ENCODE results near the gene MEX3D. TPM values are rescaled to one million over a fixed set of nuclear protein-coding genes. Genes with fewer than 3 reads are reported as not detected.
"Not testable (repeated sequence)": the region's sequence is repeated elsewhere in the genome, so short reads cannot be mapped to it uniquely, and the experiment has no call there.

Gene MEX3D
- total RNA-seq, 1 donor from 2014 or later: 43.1 TPM

GRCh38 chr19:1540365-1540925 is 27.7 kb downstream of the MEX3D start:
- no peak for DNase-seq (ENCODE audit: low read depth in 2 of 2)

GRCh38 chr19:1539749-1540148 is 28.4 kb downstream of the MEX3D start:
- DNase-seq (ENCODE audit: low read depth in 2 of 2): not testable (repeated sequence)

- DNase-seq (ENCODE audit: low read depth in 2 of 2): no peak
Measured at GRCh38 chr19:1538978-1539377, 29.1 kb downstream of the MEX3D start.

GRCh38 chr19:1535699-1536098 is 32.4 kb downstream of the MEX3D start:
- DNase-seq (ENCODE audit: low read depth in 2 of 2): not testable (repeated sequence)

GRCh38 chr19:1534972-1535371 is 33.2 kb downstream of the MEX3D start:
- no peak for DNase-seq (ENCODE audit: low read depth in 2 of 2)

GRCh38 chr19:1533510-1534150 is 34.5 kb downstream of the MEX3D start:
- no peak for DNase-seq (ENCODE audit: low read depth in 2 of 2)

- DNase-seq (ENCODE audit: low read depth in 2 of 2): no peak
Measured at GRCh38 chr19:1532003-1532402, 36.1 kb downstream of the MEX3D start.

GRCh38 chr19:1531587-1531986 is 36.5 kb downstream of the MEX3D start:
- DNase-seq (ENCODE audit: low read depth in 2 of 2): no peak

GRCh38 chr19:1530856-1531255 is 37.3 kb downstream of the MEX3D start:
- not testable (repeated sequence) for DNase-seq (ENCODE audit: low read depth in 2 of 2)

GRCh38 chr19:1529430-1529816 is 38.7 kb downstream of the MEX3D start:
- DNase-seq (ENCODE audit: low read depth in 2 of 2): no peak

- no peak for DNase-seq (ENCODE audit: low read depth in 2 of 2)
Measured at GRCh38 chr19:1528596-1529429, 39.3 kb downstream of the MEX3D start.

GRCh38 chr19:1527650-1528309 is 40.3 kb downstream of the MEX3D start:
- no peak for DNase-seq (ENCODE audit: low read depth in 2 of 2)

- no peak for DNase-seq (ENCODE audit: low read depth in 2 of 2)
Measured at GRCh38 chr19:1526979-1527649, 41.0 kb downstream of the MEX3D start.

GRCh38 chr19:1526066-1526778 is 41.9 kb downstream of the MEX3D start:
- no peak for DNase-seq (ENCODE audit: low read depth in 2 of 2)

- no peak for DNase-seq (ENCODE audit: low read depth in 2 of 2)
Measured at GRCh38 chr19:1525343-1525742, 42.8 kb downstream of the MEX3D start.

GRCh38 chr19:1524972-1525325 is 43.2 kb downstream of the MEX3D start:
- no peak for DNase-seq (ENCODE audit: low read depth in 2 of 2)

- DNase-seq (ENCODE audit: low read depth in 2 of 2): no peak
Measured at GRCh38 chr19:1524287-1524971, 43.7 kb downstream of the MEX3D start.

- no peak for DNase-seq (ENCODE audit: low read depth in 2 of 2)
Measured at GRCh38 chr19:1523412-1524286, 44.5 kb downstream of the MEX3D start, which contains the start of gene PLK5. TSS of gene PLK5 (plus strand) at chr19:1524077. CDS start at chr19:1526997, 2,920 bp downstream.

GRCh38 chr19:1522838-1523237 is 45.3 kb downstream of the MEX3D start:
- DNase-seq (ENCODE audit: low read depth in 2 of 2): no peak
